H1 (cell line): Measurements from ENCODE around the gene DIP2C. TPM values are rescaled to one million over a fixed set of nuclear protein-coding genes. Genes with fewer than 3 reads are reported as not detected.

ENCODE experiments used
- CTCF ChIA-PET: fragments of 300-600 bp; sonication (Branson Sonifier 250); formaldehyde crosslinking; loops from one replicate; lab custom pipeline; 2021; ENCODE audit not compliant: partially characterized antibody; lab: Charles Lee
- POLR2A ChIA-PET: fragments of 300-600 bp; sonication (Branson Sonifier 250); formaldehyde crosslinking; loops from one replicate; lab custom pipeline; 2021; ENCODE audit warnings: inconsistent platforms; ENCODE audit not compliant: partially characterized antibody; lab: Charles Lee
- DNase-seq, 2 experiments: peaks; one replicate each; pipeline versions ENCODE4 v3.0.0 to v3.0.0-alpha.2; 2010 to 2022; ENCODE audit warnings: low spot score in 2 of 2, low read depth in 1 of 2, mixed read lengths in 1 of 2
- FAIRE-seq: peaks from 2 replicates; lab custom pipeline; 2011; peaks lifted over from hg19 to GRCh38; lab: Jason Lieb, UNC
- H2AFZ ChIP-seq: 2 replicates; pipeline ENCODE4 v1.8.1; 2012; ENCODE audit warnings: low read length, inconsistent platforms
- H2AK5ac ChIP-seq: 2 replicates; pipeline ENCODE4 v1.6.1; 2013; ENCODE audit warnings: low read depth, low read length
- H2BK120ac ChIP-seq: replicated peaks from 2 replicates; pipeline ENCODE3; 2013; ENCODE audit warnings: low read depth, low read length, inconsistent platforms
- H2BK12ac ChIP-seq: 2 replicates; pipeline ENCODE4 v1.6.1; 2013; ENCODE audit warnings: low read depth, low read length
- H2BK15ac ChIP-seq: 2 replicates; pipeline ENCODE4 v1.6.1; 2013; ENCODE audit warnings: low read length
- H2BK20ac ChIP-seq: 2 replicates; pipeline ENCODE4 v1.6.1; 2013; ENCODE audit warnings: low read length
- H2BK5ac ChIP-seq: 2 replicates; pipeline ENCODE4 v1.6.1; 2013; ENCODE audit warnings: low read depth, low read length
- H3K14ac ChIP-seq: 2 replicates; pipeline ENCODE4 v1.6.1; 2013; ENCODE audit warnings: inconsistent platforms; ENCODE audit not compliant: insufficient read length
- H3K18ac ChIP-seq: 2 replicates; pipeline ENCODE4 v1.6.1; 2013; ENCODE audit warnings: low read length; ENCODE audit errors: extremely low read depth
- H3K23ac ChIP-seq: 2 replicates; pipeline ENCODE4 v1.6.1; 2013; ENCODE audit warnings: inconsistent platforms; ENCODE audit not compliant: insufficient read length
- H3K23me2 ChIP-seq: 2 replicates; pipeline ENCODE4 v1.6.1; 2013; ENCODE audit warnings: low read depth, low read length
- H3K27ac ChIP-seq: 2 replicates; pipeline ENCODE4 v1.6.1; 2011; ENCODE audit warnings: low read depth, low read length, inconsistent platforms
- H3K27me3 ChIP-seq, 4 experiments: replicated peaks in 1 of 4; 1 replicate in 1 of 4; 2 replicates in 3 of 4; pipeline versions ENCODE4 v1.6.1 to v1.8.1; 2011 to 2013; ENCODE audit warnings: low read length in 3 of 4, mild to moderate bottlenecking in 3 of 4, inconsistent platforms in 2 of 4, mixed read lengths in 2 of 4, moderate library complexity in 1 of 4; ENCODE audit not compliant: control insufficient read depth in 3 of 4, insufficient read depth in 3 of 4; ENCODE audit errors: extremely low read depth in 1 of 4
- H3K36me3 ChIP-seq, 4 experiments: 2 replicates each; pipeline versions ENCODE4 v1.6.1 to v1.8.1; 2011 to 2013; ENCODE audit warnings: mild to moderate bottlenecking in 4 of 4, low read length in 3 of 4, moderate library complexity in 2 of 4, control low read depth in 1 of 4, inconsistent platforms in 1 of 4; ENCODE audit not compliant: insufficient read depth in 4 of 4, control insufficient read depth in 2 of 4
- H3K4ac ChIP-seq: replicated peaks from 2 replicates; pipeline ENCODE3; 2013; ENCODE audit warnings: low read length, low read depth, mixed read lengths, inconsistent platforms; ENCODE audit not compliant: insufficient read length
- H3K4me1 ChIP-seq, 4 experiments: replicated peaks in 1 of 4; 1 replicate in 1 of 4; 2 replicates in 3 of 4; pipeline versions ENCODE4 v1.6.1 to v1.8.1; 2011 to 2013; ENCODE audit warnings: low read length in 3 of 4, inconsistent platforms in 2 of 4, mixed read lengths in 1 of 4; ENCODE audit not compliant: insufficient read depth in 4 of 4, control insufficient read depth in 3 of 4
- H3K4me2 ChIP-seq, 2 experiments: 2 replicates each; pipeline versions ENCODE4 v1.6.1 to v1.8.1; 2011 to 2013; ENCODE audit warnings: low read depth in 2 of 2, low read length in 2 of 2, control low read depth in 1 of 2, inconsistent platforms in 1 of 2, mild to moderate bottlenecking in 1 of 2; ENCODE audit not compliant: insufficient read depth in 1 of 2
- H3K4me3 ChIP-seq, 4 experiments: fragments of 200-600, 300-600 bp in 1 of 4; sonication (generic), shearing (Covaris generic), sonication (Bioruptor Twin) in 1 of 4; 2 replicates each; pipeline versions ENCODE4 v1.5.1 to v1.8.1; 2011 to 2016; ENCODE audit warnings: low read length in 4 of 4, low read depth in 3 of 4, control low read depth in 2 of 4, inconsistent platforms in 2 of 4, mild to moderate bottlenecking in 2 of 4, mixed read lengths in 1 of 4, moderate library complexity in 1 of 4; ENCODE audit not compliant: insufficient read depth in 2 of 4; ENCODE audit errors: extremely low read depth in 1 of 4
- H3K56ac ChIP-seq: replicated peaks from 2 replicates; pipeline ENCODE3; 2013; ENCODE audit warnings: low read depth, mild to moderate bottlenecking, mixed read lengths, low read length, inconsistent platforms; ENCODE audit not compliant: insufficient read length
- H3K79me1 ChIP-seq: 2 replicates; pipeline ENCODE4 v1.6.1; 2013; ENCODE audit warnings: low read depth, low read length, control low read depth
- H3K79me2 ChIP-seq, 2 experiments: 2 replicates each; pipeline versions ENCODE4 v1.6.1 to v1.8.1; 2012 to 2013; ENCODE audit warnings: low read length in 2 of 2, mild to moderate bottlenecking in 2 of 2, inconsistent platforms in 1 of 2; ENCODE audit not compliant: insufficient read depth in 2 of 2, control insufficient read depth in 1 of 2
- H3K9ac ChIP-seq, 4 experiments: replicated peaks in 1 of 4; 1 replicate in 1 of 4; 2 replicates in 3 of 4; pipeline versions ENCODE4 v1.6.1 to v1.8.1; 2011 to 2013; ENCODE audit warnings: low read depth in 3 of 4, low read length in 3 of 4, control low read depth in 2 of 4, mild to moderate bottlenecking in 2 of 4, moderate library complexity in 2 of 4, inconsistent platforms in 1 of 4; ENCODE audit errors: extremely low read depth in 1 of 4
- H3K9me3 ChIP-seq, 2 experiments: 2 replicates each; pipeline versions ENCODE4 v1.6.1 to v1.8.1; 2012 to 2013; ENCODE audit warnings: mild to moderate bottlenecking in 2 of 2, moderate library complexity in 2 of 2, control low read depth in 1 of 2, inconsistent platforms in 1 of 2, low read depth in 1 of 2, low read length in 1 of 2, mixed read lengths in 1 of 2; ENCODE audit not compliant: insufficient read depth in 2 of 2
- H4K20me1 ChIP-seq, 2 experiments: replicated peaks in 1 of 2; 2 replicates each; pipeline versions ENCODE3 to v1.8.1; 2011 to 2013; ENCODE audit warnings: inconsistent platforms in 2 of 2, low read length in 2 of 2, mild to moderate bottlenecking in 1 of 2; ENCODE audit not compliant: insufficient read depth in 2 of 2, control insufficient read depth in 1 of 2
- H4K5ac ChIP-seq: 2 replicates; pipeline ENCODE4 v1.6.1; 2013; ENCODE audit warnings: low read length, low read depth, mixed read lengths, inconsistent platforms; ENCODE audit not compliant: insufficient read length
- H4K8ac ChIP-seq: 2 replicates; pipeline ENCODE4 v1.8.0; 2013; ENCODE audit warnings: mild to moderate bottlenecking, moderate library complexity, low read length, inconsistent platforms; ENCODE audit not compliant: insufficient read depth; ENCODE audit errors: extremely low read depth
- H4K91ac ChIP-seq: replicated peaks from 2 replicates; pipeline ENCODE3; 2013; ENCODE audit warnings: low read length, mixed read lengths, inconsistent platforms; ENCODE audit not compliant: insufficient read length
- ZNF274 ChIP-seq: IDR thresholded peaks from 2 replicates; pipeline ENCODE4 v1.7.0; 2012; ENCODE audit warnings: low read length, borderline replicate concordance; ENCODE audit errors: extremely low read depth
- WGBS, 2 experiments: shearing (Covaris generic) in 1 of 2; methylation state at CpG; one replicate each; pipeline versions ENCODE4 v1.1.6 to v1.1.7; 2013 to 2015; ENCODE audit warnings: low lambda C conversion rate in 2 of 2, mixed read lengths in 2 of 2, inconsistent platforms in 1 of 2, low coverage in 1 of 2, missing lambda C conversion rate in 1 of 2; ENCODE audit not compliant: insufficient replicate concordance in 2 of 2, insufficient coverage in 1 of 2, insufficient read length in 1 of 2; ENCODE audit errors: extremely low coverage in 1 of 2, missing lambda C conversion rate in 1 of 2; 5-methylcytosine and 5-hydroxymethylcytosine counted together
- polyA plus RNA-seq, 7 experiments: library from polyadenylated mRNA; depleted of rRNA in 3 of 7; stranded (reverse) in 5 of 7; unstranded in 2 of 7; fragments of >200 nt in 5 of 7; fragments of 200-250 nt in 2 of 7; gene quantifications; 1 replicate in 5 of 7; 2 replicates in 1 of 7; 4 replicates in 1 of 7; pipeline versions ENCODE4 v1.2.1 to v1.2.3, GENCODE V29; 2011 to 2013; ENCODE audit warnings: missing spikeins in 2 of 7, mixed read lengths in 2 of 7
- total RNA-seq: library from RNA; stranded (reverse); fragmentation: NEBNext Ultra II Directional; extraction: Animal tissue kit (Norgen Biotek cat#: 25700); gene quantifications from 2 replicates; pipeline ENCODE4 v1.2.1, GENCODE V29; 2021

DIP2C gene
- total and polyA plus RNA-seq, 2 of the 8 experiments (the other 6 are each of a cell fraction or from before 2014, with no cell fraction given): 3.8 to 9.3 TPM

DNA sequence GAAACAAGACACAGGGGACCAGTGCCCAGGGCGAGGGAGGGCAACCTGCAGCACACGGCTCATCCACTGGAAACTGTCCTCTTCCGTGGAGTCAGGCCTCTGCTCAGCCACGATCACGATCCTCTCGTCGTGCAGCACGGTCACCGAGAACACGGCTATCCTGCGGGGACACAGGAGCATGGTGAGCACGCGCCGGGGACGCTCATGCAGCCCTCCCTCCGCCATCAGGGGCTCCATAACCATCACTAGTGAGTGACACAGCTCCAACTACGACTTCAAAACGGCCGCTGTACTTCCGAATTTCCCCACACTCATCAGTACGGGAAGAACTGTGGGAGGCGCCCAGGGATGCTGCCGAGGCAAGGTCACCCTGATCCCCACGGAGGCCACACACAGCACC is 326.3 kb downstream of the DIP2C start:
- Histone ChIP-seq H3K27ac (no peak overlapping the region), H3K4me2 (no peak overlapping the region), H2BK120ac (no peak overlapping the region), H3K9ac (no peak overlapping the region), H4K20me1 (no peaks in the 10 kb centered on the region), H3K27me3 (no peaks in the 10 kb centered on the region), H4K5ac (no peak overlapping the region), H4K8ac (peak overlapping the region; percentile 17; the same call in 1 of the 2 replicates), H3K23me2 (peaks cover 2% of the 10 kb centered on the region; the same call in 1 of the 2 replicates), H3K4me1 (no peaks in the 10 kb centered on the region; a peak in 1 of 7 replicates), H3K14ac (no peak overlapping the region), H2AFZ (no peak overlapping the region), H2AK5ac (no peak overlapping the region), H3K4me3 (no peak overlapping the region), H3K18ac (no peak overlapping the region), H2BK12ac (no peak overlapping the region), H3K36me3 (no peaks in the 10 kb centered on the region; a peak in 3 of 8 replicates), H2BK5ac (no peak overlapping the region), H3K23ac (no peak overlapping the region), H4K91ac (no peak overlapping the region), H2BK15ac (no peak overlapping the region), H3K56ac (no peak overlapping the region), H2BK20ac (no peak overlapping the region), H3K9me3 (no peaks in the 10 kb centered on the region), H3K79me2 (no peaks in the 10 kb centered on the region), H3K79me1 (no peaks in the 10 kb centered on the region), H3K4ac (no peak overlapping the region)
- FAIRE-seq (no peak), DNase-seq (no peak)
- no peak for TF ChIP-seq ZNF274
- WGBS, 2 experiments: 95% methylated on average over 24 of the region's 24 CpGs; no CpG with 5 or more reads in 1 of the 2 experiments
- CTCF ChIA-PET: interaction anchor here (0.9 kb wide), 1 partner anchor 36 kb away, joined by 3 read pairs; no protein-coding TSS in a partner anchor
- POLR2A ChIA-PET: no interaction called here
